ENCODE results near the gene ZSWIM5. TPM values are rescaled to one million over a fixed set of nuclear protein-coding genes. Genes with fewer than 3 reads are reported as not detected.

The ZSWIM5 gene
- total RNA-seq, 2 experiments from 2014 or later: 1.7 to 1.9 TPM

GRCh38 chr1:45013551-45014209 is 192.7 kb downstream of the ZSWIM5 start:
- peaks cover 32% of the 10 kb centered on the region for H3K4me1 Mint-ChIP-seq
- peaks cover 7% of the 10 kb centered on the region for H3K36me3 Mint-ChIP-seq
- no peak overlapping the region for H3K27ac Mint-ChIP-seq
- H3K4me3 Mint-ChIP-seq: peak overlapping the region; percentile 89
- POLR2A ChIA-PET: interaction anchor here (0.9 to 6.2 kb wide), 10 partner anchors 205 to 480 kb away, joined by 3 to 84 read pairs (median 7); partner anchors contain the start of genes BTBD19, MUTYH, PLK3 and TOE1
- ATAC-seq (ENCODE audit: low read depth): no peak
- H3K27me3 Mint-ChIP-seq: no peaks in the 10 kb centered on the region
- H3K9me3 Mint-ChIP-seq: no peaks in the 10 kb centered on the region
- no peak for DNase-seq

- peak overlapping the region; percentile 89 for H3K4me3 Mint-ChIP-seq
Measured at GRCh38 chr1:45012639-45013278, 193.6 kb downstream of the ZSWIM5 start.

GRCh38 chr1:45011837-45012638 is 194.4 kb downstream of the ZSWIM5 start, which contains the start of gene UROD:
UROD (plus strand) TSS chr1:45012254; CDS start chr1:45012266, 12 bp downstream.
- POLR2A ChIA-PET: interaction anchor here (0.6 to 6.2 kb wide), 26 partner anchors 10 to 572 kb away, joined by 3 to 84 read pairs (median 9); partner anchors contain the start of genes BTBD19, EIF2B3, HPDL and MUTYH
- peak; percentile 71 for ATAC-seq (ENCODE audit: low read depth)
- peak; percentile 86 for DNase-seq
- Mint-ChIP-seq H3K27ac (peak within 1 kb of the TSS; percentile 97), H3K4me3 (peak within 1 kb of the TSS; percentile 89), H3K36me3 (peaks cover 10% of the 10 kb centered on the region), H3K27me3 (no peaks in the 10 kb centered on the region), H3K4me1 (peaks cover 29% of the 10 kb centered on the region), H3K9me3 (no peaks in the 10 kb centered on the region)

More at GRCh38 chr1:45012639-45013278, 193.6 kb downstream of the ZSWIM5 start:
- no peaks in the 10 kb centered on the region for H3K27me3 Mint-ChIP-seq
- ATAC-seq (ENCODE audit: low read depth) (no peak), DNase-seq (peak; percentile 49)
- POLR2A ChIA-PET: interaction anchor here (0.6 to 6.2 kb wide), 23 partner anchors 10 to 571 kb away, joined by 3 to 84 read pairs (median 9); partner anchors contain the start of genes BTBD19, EIF2B3, MUTYH and NASP
- peak overlapping the region; percentile 97 for H3K27ac Mint-ChIP-seq
- H3K4me1 Mint-ChIP-seq: peaks cover 29% of the 10 kb centered on the region
- H3K36me3 Mint-ChIP-seq: peaks cover 8% of the 10 kb centered on the region
- no peaks in the 10 kb centered on the region for H3K9me3 Mint-ChIP-seq

GRCh38 chr1:45010855-45011811 is 195.3 kb downstream of the ZSWIM5 start, which contains the start of gene HECTD3:
HECTD3 (minus strand) TSS chr1:45011324; CDS start chr1:45011257, 67 bp downstream.
- Mint-ChIP-seq H3K27me3 (no peaks in the 10 kb centered on the region), H3K27ac (peak within 1 kb of the TSS; percentile 97), H3K9me3 (no peaks in the 10 kb centered on the region), H3K4me3 (peak within 1 kb of the TSS; percentile 89), H3K36me3 (peaks cover 10% of the 10 kb centered on the region), H3K4me1 (peaks cover 29% of the 10 kb centered on the region)
- ATAC-seq (ENCODE audit: low read depth): peak; percentile 67
- DNase-seq: peak; percentile 76
- POLR2A ChIA-PET: interaction anchor here (0.6 to 6.2 kb wide), 35 partner anchors 9 to 573 kb away, joined by 3 to 84 read pairs (median 7); partner anchors contain the start of genes BTBD19, CCDC163, EIF2B3 and HPDL

- peak; percentile 54 for DNase-seq
- Mint-ChIP-seq H3K4me1 (peaks cover 29% of the 10 kb centered on the region), H3K27ac (peak overlapping the region; percentile 53), H3K9me3 (no peaks in the 10 kb centered on the region), H3K36me3 (peaks cover 10% of the 10 kb centered on the region), H3K27me3 (no peaks in the 10 kb centered on the region), H3K4me3 (peak overlapping the region; percentile 89)
- POLR2A ChIA-PET: interaction anchor here (0.6 to 6.2 kb wide), 26 partner anchors 8 to 573 kb away, joined by 3 to 84 read pairs (median 9); partner anchors contain the start of genes BTBD19, CCDC163, EIF2B3 and HPDL
- no peak for ATAC-seq (ENCODE audit: low read depth)
Measured at GRCh38 chr1:45009956-45010854, 196.2 kb downstream of the ZSWIM5 start.

- no peak for DNase-seq
- POLR2A ChIA-PET: interaction anchor here (3.3 to 6.2 kb wide), 5 partner anchors 22 to 279 kb away, joined by 27 to 49 read pairs (median 45); partner anchors contain the start of genes EIF2B3, PLK3, RNU5D-1 and RPS8
- Mint-ChIP-seq H3K36me3 (peaks cover 7% of the 10 kb centered on the region), H3K27me3 (no peaks in the 10 kb centered on the region), H3K4me1 (peaks cover 25% of the 10 kb centered on the region), H3K4me3 (peak overlapping the region; percentile 89), H3K27ac (peak overlapping the region; percentile 9), H3K9me3 (no peaks in the 10 kb centered on the region)
- ATAC-seq (ENCODE audit: low read depth): no peak
Measured at GRCh38 chr1:45009296-45009865, 197.0 kb downstream of the ZSWIM5 start.

- H3K36me3 Mint-ChIP-seq: peaks cover 7% of the 10 kb centered on the region
- ATAC-seq (ENCODE audit: low read depth) (no peak), DNase-seq (no peak)
- no peaks in the 10 kb centered on the region for H3K27me3 Mint-ChIP-seq
- POLR2A ChIA-PET: interaction anchor here (4.2 to 6.2 kb wide), 2 partner anchors 188 to 208 kb away, joined by 38 to 47 read pairs; partner anchors contain the start of gene PLK3
- H3K4me3 Mint-ChIP-seq: no peak overlapping the region
- no peak overlapping the region for H3K27ac Mint-ChIP-seq
- H3K9me3 Mint-ChIP-seq: no peaks in the 10 kb centered on the region
- peaks cover 22% of the 10 kb centered on the region for H3K4me1 Mint-ChIP-seq
Measured at GRCh38 chr1:45008516-45008915, 197.9 kb downstream of the ZSWIM5 start.

GRCh38 chr1:45008076-45008475 is 198.3 kb downstream of the ZSWIM5 start:
- ATAC-seq (ENCODE audit: low read depth) (no peak), DNase-seq (no peak)
- H3K36me3 Mint-ChIP-seq: peaks cover 7% of the 10 kb centered on the region
- POLR2A ChIA-PET: interaction anchor here (0.6 kb wide), 1 partner anchor 138 kb away, joined by 4 read pairs; no protein-coding TSS in a partner anchor
- peaks cover 20% of the 10 kb centered on the region for H3K4me1 Mint-ChIP-seq
- H3K27me3 Mint-ChIP-seq: no peaks in the 10 kb centered on the region
- H3K4me3 Mint-ChIP-seq: no peak overlapping the region
- H3K27ac Mint-ChIP-seq: peak overlapping the region; percentile 18
- H3K9me3 Mint-ChIP-seq: no peaks in the 10 kb centered on the region

GRCh38 chr1:45007311-45007710 is 199.1 kb downstream of the ZSWIM5 start:
- H3K27ac Mint-ChIP-seq: no peak overlapping the region
- no peaks in the 10 kb centered on the region for H3K9me3 Mint-ChIP-seq
- no peak for ATAC-seq (ENCODE audit: low read depth)
- no peak for DNase-seq
- H3K4me3 Mint-ChIP-seq: no peak overlapping the region
- H3K36me3 Mint-ChIP-seq: peaks cover 13% of the 10 kb centered on the region
- peaks cover 18% of the 10 kb centered on the region for H3K4me1 Mint-ChIP-seq
- no peaks in the 10 kb centered on the region for H3K27me3 Mint-ChIP-seq
- POLR2A ChIA-PET: interaction anchor here (0.5 kb wide), 2 partner anchors 331 to 541 kb away, joined by 3 to 5 read pairs; no protein-coding TSS in a partner anchor

- Mint-ChIP-seq H3K4me1 (peaks cover 16% of the 10 kb centered on the region), H3K27me3 (no peaks in the 10 kb centered on the region), H3K27ac (no peak overlapping the region), H3K36me3 (peaks cover 13% of the 10 kb centered on the region), H3K9me3 (no peaks in the 10 kb centered on the region), H3K4me3 (no peak overlapping the region)
- POLR2A ChIA-PET: no interaction called here
- no peak for ATAC-seq (ENCODE audit: low read depth)
- no peak for DNase-seq
Measured at GRCh38 chr1:45005761-45006160, 200.6 kb downstream of the ZSWIM5 start.
